ENCODE results near the gene TMC5.

The TMC5 gene

DNA sequence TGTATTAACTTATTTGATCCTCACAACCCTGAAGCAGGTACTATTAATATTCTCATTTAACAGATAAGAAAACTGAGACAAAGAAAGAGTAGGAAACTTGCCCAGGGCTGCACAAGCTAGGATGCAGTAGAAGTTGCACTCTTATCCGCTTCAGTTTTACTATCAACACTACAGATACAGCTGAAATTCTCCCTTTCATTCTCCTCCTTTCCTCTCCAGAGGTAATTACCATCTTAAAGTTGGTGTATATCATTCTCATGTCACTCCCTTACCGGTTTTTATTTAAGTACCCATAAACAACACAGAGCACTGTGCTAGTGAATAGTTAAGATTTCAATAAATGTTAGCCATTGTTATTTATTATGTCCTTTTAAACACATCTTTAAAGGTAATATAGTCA, 100.7 kb downstream of the TMC5 start:
- H3K27ac ChIP-seq, result no peak overlapping the region
- TF ChIP-seq, protein P1, sequence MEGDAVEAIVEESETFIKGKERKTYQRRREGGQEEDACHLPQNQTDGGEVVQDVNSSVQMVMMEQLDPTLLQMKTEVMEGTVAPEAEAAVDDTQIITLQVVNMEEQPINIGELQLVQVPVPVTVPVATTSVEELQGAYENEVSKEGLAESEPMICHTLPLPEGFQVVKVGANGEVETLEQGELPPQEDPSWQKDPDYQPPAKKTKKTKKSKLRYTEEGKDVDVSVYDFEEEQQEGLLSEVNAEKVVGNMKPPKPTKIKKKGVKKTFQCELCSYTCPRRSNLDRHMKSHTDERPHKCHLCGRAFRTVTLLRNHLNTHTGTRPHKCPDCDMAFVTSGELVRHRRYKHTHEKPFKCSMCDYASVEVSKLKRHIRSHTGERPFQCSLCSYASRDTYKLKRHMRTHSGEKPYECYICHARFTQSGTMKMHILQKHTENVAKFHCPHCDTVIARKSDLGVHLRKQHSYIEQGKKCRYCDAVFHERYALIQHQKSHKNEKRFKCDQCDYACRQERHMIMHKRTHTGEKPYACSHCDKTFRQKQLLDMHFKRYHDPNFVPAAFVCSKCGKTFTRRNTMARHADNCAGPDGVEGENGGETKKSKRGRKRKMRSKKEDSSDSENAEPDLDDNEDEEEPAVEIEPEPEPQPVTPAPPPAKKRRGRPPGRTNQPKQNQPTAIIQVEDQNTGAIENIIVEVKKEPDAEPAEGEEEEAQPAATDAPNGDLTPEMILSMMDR (IDR thresholded peaks at IDR 0.05), result no peak
- no peak for TF ChIP-seq ZFX (IDR thresholded peaks at IDR 0.05; ENCODE audit: borderline replicate concordance)

DNA sequence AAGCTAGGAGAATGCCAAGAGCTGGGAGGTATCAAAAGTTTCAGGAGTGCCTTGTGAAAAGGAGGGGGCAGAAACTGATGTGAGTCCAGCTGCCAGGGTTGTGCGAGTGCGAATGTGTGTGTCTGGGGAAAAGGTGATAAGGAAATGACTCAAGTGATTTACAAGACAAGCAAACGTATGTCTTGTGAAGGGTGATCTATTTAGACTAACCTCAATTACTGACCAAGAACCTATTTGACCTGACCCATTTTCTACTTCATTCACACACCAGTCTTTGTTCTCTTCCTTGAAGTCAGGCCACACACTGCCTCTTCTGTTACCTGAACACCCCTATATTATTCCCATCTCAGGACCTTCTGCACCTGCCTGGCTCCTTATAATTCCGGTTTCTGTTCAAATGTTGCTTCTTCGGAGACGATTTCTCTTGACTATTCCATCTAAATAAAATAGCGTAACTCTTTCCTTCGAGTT, 103.2 kb downstream of the TMC5 start:
- no peak for TF ChIP-seq ZFX (IDR thresholded peaks at IDR 0.05; ENCODE audit: borderline replicate concordance)
- TF ChIP-seq, protein P1 (IDR thresholded peaks at IDR 0.05), result no peak
- H3K27ac ChIP-seq, result peak overlapping the region; percentile 83

DNA sequence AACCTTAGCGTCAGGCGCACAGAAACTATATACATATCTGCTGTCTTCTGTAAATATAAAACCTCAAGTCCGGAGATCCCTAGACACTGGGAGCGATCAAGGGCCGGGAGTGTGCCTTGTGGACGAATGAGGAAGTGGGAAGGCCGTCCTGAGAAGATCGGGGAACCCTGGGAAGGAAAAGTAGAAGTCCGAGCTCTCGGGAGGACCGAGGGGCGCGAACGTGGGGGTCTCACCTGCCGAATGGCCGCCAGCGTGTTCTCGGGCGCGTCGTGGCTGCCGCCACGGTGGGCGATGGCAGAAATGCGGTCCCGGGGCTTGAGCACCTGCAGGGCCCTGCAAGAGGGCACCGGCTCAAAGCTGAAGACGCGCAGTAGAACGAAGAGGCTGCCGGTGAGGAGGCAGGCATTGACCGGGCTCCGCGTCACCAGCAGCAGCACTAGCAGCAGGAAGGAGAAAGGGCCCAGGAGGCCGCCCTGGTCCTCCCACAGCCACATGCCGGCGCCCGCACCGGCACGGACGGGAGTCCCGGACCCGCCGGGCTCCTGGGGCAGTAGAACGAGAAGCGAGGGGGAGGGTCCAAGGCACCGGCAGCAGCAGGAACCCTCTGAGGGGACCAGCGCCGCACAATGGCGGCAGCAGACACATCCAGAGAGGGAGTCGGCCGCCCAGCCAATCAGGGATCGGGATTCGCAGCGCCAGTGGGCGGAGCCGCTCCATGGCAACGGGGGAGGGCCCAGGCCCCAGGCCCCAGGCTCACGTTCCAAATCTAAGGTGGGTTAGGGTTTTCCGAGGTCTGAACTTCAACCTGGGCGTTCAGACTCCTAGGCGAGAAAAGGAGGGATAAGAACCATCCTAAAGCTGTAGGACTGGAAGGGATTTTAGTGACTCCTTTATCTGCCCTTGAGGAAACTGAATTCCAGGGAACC, 104.1 kb downstream of the TMC5 start, which contains the start of gene GDE1:
Gene GDE1 (minus strand): TSS at position 628 of the 926 bp plus-strand sequence. CDS start 134 bp downstream, at position 494.
- H3K27ac ChIP-seq, result peak within 1 kb of the TSS; percentile 83
- TF ChIP-seq, protein P1 (IDR thresholded peaks at IDR 0.05), result peak; percentile 71
- no peak for TF ChIP-seq ZFX (IDR thresholded peaks at IDR 0.05; ENCODE audit: borderline replicate concordance)

DNA sequence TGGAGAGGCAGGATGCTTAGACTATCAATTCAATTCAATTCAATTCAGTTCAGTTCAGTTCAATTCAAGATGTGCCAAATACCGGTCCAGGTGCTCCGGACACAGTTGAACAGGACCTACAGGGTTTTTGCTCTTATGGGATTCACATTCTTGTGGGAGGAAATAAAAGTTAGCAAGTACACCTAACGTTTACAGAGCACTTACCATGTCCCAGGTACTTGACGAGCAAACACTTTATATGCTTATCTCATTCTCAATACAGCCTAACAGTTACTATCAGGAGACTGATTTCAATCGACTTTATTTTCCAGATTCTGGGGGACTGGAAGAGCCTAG, 104.7 kb downstream of the TMC5 start:
- TF ChIP-seq, protein P1 (IDR thresholded peaks at IDR 0.05), result no peak
- no peak for TF ChIP-seq ZFX (IDR thresholded peaks at IDR 0.05; ENCODE audit: borderline replicate concordance)
- H3K27ac ChIP-seq, result peak overlapping the region; percentile 83

DNA sequence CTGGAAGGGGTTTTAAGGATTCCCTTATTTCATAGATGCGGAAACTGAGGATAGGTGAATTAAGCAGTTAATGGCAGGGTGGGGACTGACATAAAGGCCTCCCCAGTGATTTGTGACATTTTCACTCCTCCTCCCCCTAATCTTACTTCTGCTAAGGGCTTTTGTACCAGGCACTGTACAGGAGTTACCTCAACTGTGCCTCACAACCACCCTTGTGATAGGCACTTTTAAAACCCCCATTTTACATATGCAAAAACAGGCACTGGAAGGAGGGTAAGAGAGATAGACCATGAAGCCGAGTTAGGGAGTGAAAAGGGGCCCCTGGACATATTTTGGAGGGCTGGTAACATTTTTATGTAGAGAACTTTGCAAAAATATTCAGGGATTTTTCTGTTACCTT, 105.1 kb downstream of the TMC5 start:
- no peak for TF ChIP-seq ZFX (IDR thresholded peaks at IDR 0.05; ENCODE audit: borderline replicate concordance)
- TF ChIP-seq, protein P1 (IDR thresholded peaks at IDR 0.05), result no peak
- H3K27ac ChIP-seq, result peak overlapping the region; percentile 83

DNA sequence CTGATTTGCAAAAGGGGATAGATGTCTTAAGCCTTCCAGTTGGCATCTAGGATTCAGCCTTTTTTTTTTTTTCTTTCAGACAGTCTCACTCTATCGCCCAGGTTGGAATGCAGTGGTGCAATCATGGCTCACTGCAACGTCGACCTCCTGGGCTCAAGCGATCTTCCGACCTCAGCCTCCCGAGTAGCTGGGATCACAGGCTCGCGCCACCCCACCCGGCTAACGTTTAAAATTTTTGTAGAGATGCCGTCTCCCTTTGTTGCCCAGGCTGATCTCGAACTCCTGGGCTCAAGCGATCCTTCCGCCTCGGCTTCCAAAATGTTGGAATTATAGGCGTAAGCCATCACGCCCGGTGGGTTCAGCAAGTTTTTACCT, 105.5 kb downstream of the TMC5 start:
- no peak for TF ChIP-seq ZFX (IDR thresholded peaks at IDR 0.05; ENCODE audit: borderline replicate concordance)
- peak overlapping the region; percentile 83; the same call in 1 of the 2 replicates for H3K27ac ChIP-seq

DNA sequence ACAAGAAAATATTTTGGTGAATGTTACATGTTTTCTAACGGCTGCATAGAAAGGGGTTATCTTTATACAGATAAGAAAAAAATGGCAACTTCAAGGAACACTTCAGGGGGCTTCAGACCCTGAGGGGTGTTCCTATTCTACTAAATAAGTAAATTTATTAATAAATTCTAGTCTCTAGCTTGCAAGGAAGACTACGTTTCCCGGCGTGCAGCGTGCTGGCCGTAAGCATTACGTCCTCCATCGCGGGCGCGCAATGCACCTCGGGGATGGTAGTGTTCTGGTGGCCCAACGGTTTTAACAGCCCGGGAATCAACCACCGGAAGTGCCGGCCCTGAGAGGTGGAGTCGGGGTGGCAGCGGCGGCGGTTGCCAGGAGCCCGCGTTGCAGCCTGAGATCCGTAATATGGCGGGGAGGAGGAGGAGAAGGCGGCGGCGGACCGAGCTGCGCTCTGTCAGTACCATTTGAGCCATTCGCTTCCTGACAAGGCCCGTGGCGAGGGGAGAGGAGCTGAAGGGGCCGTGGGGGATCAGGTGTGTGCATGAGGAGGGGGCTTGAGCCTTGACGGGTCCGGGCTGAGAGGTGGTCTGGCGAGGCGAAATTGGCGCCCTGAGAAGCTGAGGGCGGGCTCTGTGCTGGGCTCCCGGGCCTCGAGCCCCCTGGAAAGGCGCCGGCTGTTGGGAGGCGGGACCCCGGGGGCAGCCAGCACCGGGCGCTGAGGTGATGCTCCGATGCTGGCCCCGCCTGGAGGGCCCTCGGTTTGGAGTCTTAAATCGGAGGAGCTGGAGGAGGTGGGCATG, 106.1 kb downstream of the TMC5 start, which contains the start of gene CCP110:
Gene CCP110 (plus strand): TSS at position 384 of the 797 bp plus-strand sequence. CDS start 3,940 bp downstream, outside the sequence.
- peak within 1 kb of the TSS; percentile 83 for H3K27ac ChIP-seq
- TF ChIP-seq, protein P1 (IDR thresholded peaks at IDR 0.05), result no peak
- TF ChIP-seq ZFX (IDR thresholded peaks at IDR 0.05; ENCODE audit: borderline replicate concordance), result no peak

Data from 22Rv1 (cell line).